H1 (cell line): ENCODE results near the gene NAV2. TPM values are rescaled to one million over a fixed set of nuclear protein-coding genes. Genes with fewer than 3 reads are reported as not detected.

ENCODE experiments used
- CBX8 ChIP-seq: fragments of 300-800, 300-1000 bp; sonication (generic); IDR thresholded peaks from 2 replicates; pipeline ENCODE4 v1.7.1; 2016; ENCODE audit warnings: low read depth, low read length, borderline replicate concordance
- CEBPB ChIP-seq: IDR thresholded peaks from 2 replicates; pipeline ENCODE4 v1.6.1; 2012; ENCODE audit warnings: low read depth, low read length
- EP300 ChIP-seq, 2 experiments: IDR thresholded peaks; 1 replicate in 1 of 2; 2 replicates in 1 of 2; pipeline ENCODE4 v1.6.1; 2011 to 2012; ENCODE audit warnings: low read depth in 2 of 2, low read length in 2 of 2, mild to moderate bottlenecking in 2 of 2, borderline replicate concordance in 1 of 2, inconsistent platforms in 1 of 2, moderate library complexity in 1 of 2
- KDM4A ChIP-seq: IDR thresholded peaks from one replicate; pipeline ENCODE4 v1.7.1; 2012; ENCODE audit warnings: low read depth, mild to moderate bottlenecking, moderate library complexity, low read length, inconsistent platforms; ENCODE audit not compliant: severe bottlenecking
- MAFK ChIP-seq: IDR thresholded peaks from 2 replicates; pipeline ENCODE4 v1.6.1; 2012; ENCODE audit warnings: low read depth, mild to moderate bottlenecking, improper control_type of control experiment, low read length
- RNF2 ChIP-seq: fragments of 200-900, 300-1000 bp; sonication (generic); IDR thresholded peaks from 2 replicates; pipeline ENCODE4 v1.7.1; 2016; ENCODE audit warnings: borderline replicate concordance, low read depth, mild to moderate bottlenecking, antibody characterized with exemption, low read length; ENCODE audit not compliant: poor library complexity, severe bottlenecking; ENCODE audit errors: missing control alignments
- SP2 ChIP-seq: IDR thresholded peaks from 2 replicates; pipeline ENCODE4 v1.6.1; 2012; ENCODE audit warnings: mild to moderate bottlenecking, low read length, inconsistent platforms
- polyA plus RNA-seq, 7 experiments: library from polyadenylated mRNA; depleted of rRNA in 3 of 7; stranded (reverse) in 5 of 7; unstranded in 2 of 7; fragments of >200 nt in 5 of 7; fragments of 200-250 nt in 2 of 7; gene quantifications; 1 replicate in 5 of 7; 2 replicates in 1 of 7; 4 replicates in 1 of 7; pipeline versions ENCODE4 v1.2.1 to v1.2.3, GENCODE V29; 2011 to 2013; ENCODE audit warnings: missing spikeins in 2 of 7, mixed read lengths in 2 of 7
- total RNA-seq: library from RNA; stranded (reverse); fragmentation: NEBNext Ultra II Directional; extraction: Animal tissue kit (Norgen Biotek cat#: 25700); gene quantifications from 2 replicates; pipeline ENCODE4 v1.2.1, GENCODE V29; 2021

The NAV2 gene
- total and polyA plus RNA-seq, 2 of the 8 experiments (the other 6 are each of a cell fraction or from before 2014, with no cell fraction given) = 35.6 to 73.6 TPM

GRCh38 chr11:20030472-20030871, 317.8 kb downstream of the NAV2 start (continued):
- TF ChIP-seq KDM4A (no peak), CBX8 (no peak), SP2 (no peak), EP300 (IDR thresholded peaks at IDR 0.05; ENCODE audit: borderline replicate concordance in 1 of 2, low read depth in 2 of 2, low read length in 2 of 2) (no peak), CEBPB (no peak), MAFK (no peak), RNF2 (no peak)
